ENCODE measurements around the gene OR51G1.

Gene OR51G1

DNA sequence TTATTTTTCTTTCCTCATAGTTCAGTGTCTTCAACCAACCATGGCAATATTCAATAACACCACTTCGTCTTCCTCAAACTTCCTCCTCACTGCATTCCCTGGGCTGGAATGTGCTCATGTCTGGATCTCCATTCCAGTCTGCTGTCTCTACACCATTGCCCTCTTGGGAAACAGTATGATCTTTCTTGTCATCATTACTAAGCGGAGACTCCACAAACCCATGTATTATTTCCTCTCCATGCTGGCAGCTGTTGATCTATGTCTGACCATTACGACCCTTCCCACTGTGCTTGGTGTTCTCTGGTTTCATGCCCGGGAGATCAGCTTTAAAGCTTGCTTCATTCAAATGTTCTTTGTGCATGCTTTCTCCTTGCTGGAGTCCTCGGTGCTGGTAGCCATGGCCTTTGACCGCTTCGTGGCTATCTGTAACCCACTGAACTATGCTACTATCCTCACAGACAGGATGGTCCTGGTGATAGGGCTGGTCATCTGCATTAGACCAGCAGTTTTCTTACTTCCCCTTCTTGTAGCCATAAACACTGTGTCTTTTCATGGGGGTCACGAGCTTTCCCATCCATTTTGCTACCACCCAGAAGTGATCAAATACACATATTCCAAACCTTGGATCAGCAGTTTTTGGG lies 42.2 kb downstream of the OR51G1 start, which contains the start of gene OR51T1:
OR51T1 (plus strand) TSS at position 41 of the 641 bp plus-strand sequence; CDS start at position 41, 0 bp downstream.
- peak; percentile 84 for DNase-seq (ENCODE audit: low read depth)
- no peak within 1 kb of the TSS for H3K4me3 ChIP-seq (ENCODE audit: low read depth, low read length)

DNA sequence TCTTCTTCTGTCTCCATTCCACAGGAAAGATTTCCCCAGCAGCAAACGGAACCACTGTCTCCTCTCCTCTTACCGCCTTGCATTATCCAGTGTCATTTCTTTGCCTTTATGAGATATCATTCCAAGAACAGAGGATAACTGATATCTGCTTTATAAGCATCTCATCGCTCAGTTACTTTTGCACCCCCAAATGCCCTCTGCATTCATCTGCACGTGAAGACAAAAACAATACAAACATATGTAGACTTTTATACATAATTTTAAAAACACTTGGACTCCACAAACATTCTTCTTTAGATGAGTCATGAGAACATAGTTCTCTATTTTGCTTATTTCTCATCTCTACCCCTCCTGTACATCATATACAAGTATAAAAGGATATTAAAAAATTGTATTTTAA lies 43.0 kb downstream of the OR51G1 start:
- DNase-seq (ENCODE audit: low read depth): no peak
- H3K4me3 ChIP-seq (ENCODE audit: low read depth, low read length): no peak overlapping the region
